Esophagus mucosa (tissue), 1 donor: ENCODE results near the gene ATP2A3. TPM values are rescaled to one million over a fixed set of nuclear protein-coding genes. Genes with fewer than 3 reads are reported as not detected.
"Not testable (repeated sequence)": the region's sequence is repeated elsewhere in the genome, so short reads cannot be mapped to it uniquely, and the experiment has no call there.

Experiments used
- ATAC-seq: fragments of 200-7000 bp; cut with Tn5 transposase; one replicate; pipeline ENCODE4 v1.9.1; 2020
- total RNA-seq: library from RNA; stranded (reverse); gene quantifications from one replicate; pipeline ENCODE4 v1.2.4, GENCODE V29; 2023
- donor health status: DM: yes; HTN: yes; CAD: no.

The ATP2A3 gene
- total RNA-seq, 1 donor from 2014 or later: 4.7 TPM

DNA sequence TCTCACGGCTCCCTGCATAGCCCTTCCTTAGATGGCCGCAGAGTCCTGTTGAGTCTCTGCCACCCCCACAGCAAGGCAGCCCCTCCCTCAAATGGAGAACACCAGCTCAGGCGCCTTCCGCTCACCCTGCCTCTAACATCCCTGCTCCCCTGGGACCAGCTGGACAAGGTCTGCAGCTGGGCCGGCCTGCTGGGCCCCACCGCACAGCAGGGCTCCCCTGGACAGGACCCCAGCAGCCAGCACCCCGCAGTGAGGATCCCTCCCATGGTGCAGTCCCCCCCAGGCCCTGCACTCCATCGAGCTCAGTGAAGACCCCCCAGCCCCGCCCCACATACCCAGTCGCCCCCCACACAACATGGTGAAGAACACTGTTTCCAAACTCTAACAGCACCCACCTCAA lies 10.2 kb downstream of the ATP2A3 start:
- peak; percentile 20 for ATAC-seq

DNA sequence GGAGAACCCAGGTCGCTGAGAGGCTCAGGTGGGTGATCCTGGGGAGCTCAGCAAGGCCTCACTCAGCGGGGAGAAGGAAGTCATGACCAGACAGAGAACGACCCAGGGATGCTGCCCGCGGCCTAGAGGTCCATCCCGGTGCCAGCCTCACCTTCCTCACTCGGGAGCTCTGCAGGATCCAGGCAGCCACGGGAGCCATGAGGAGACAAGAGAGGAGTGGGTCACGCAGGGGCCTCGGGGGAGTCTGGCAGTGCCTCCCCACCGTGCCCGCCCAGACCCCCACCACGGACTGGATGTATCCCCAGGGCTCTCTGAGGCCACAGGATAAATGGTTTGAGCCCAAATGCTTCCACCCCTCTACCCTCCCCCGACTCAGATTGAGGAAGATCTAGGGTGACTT lies 10.7 kb downstream of the ATP2A3 start:
- ATAC-seq: no peak

DNA sequence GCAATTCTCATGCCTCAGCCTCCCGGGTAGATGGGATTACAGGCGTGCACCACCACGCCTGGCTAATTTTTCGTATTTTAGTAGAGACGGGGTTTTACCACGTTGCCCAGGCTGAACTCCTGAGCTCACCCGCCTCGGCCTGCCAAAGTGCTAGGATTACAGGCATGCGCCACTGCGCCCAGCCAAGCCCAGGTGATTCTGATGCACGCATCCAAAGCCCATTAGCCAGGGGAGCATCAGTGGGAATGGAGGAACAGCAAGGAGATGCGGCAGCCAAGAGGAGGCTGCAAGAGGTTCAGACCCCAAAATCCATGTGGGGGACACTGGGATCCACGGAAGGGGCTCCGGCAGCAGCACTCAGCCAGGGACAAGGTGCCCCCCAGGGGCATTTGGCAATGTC lies 12.1 kb downstream of the ATP2A3 start:
- ATAC-seq: no peak

DNA sequence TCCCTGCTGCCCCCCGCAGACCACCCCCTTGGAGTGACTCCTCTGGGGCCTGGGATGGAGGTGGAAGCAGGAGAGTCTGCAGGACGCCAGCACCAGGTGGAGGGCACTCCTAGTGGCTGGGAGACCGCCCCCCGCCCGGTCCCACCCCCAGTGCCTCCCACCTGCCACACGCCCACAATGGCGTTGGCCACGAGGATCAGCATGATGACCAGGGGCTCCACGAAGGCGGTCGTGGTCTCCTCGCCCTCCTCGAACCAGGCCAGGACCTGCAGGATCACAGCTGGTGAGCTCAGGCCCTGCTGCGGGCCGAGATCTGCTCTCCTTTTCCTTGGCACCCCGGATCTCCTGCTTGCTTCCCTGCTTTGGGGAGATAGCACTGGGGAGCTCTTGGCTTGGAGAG lies 12.8 kb downstream of the ATP2A3 start:
- no peak for ATAC-seq

DNA sequence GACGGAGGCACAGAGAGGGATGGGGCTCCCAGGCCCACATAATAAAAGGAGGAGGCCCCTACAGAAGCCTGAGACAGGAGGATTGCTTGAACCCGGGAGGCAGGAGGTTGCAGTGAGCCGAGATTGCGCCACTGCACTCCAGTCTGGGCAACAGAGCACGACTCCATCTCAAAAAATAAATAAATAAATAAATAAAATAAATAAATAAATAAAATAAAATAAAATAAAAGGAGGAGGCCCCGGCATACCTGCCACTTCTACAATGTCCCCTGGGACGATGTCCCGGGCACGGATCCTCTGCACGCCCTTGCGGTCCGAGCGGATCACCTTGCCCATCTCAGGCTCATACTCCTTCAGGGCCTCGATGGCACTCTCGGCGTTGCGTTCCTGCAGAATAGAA lies 13.2 kb downstream of the ATP2A3 start:
- ATAC-seq: no peak

DNA sequence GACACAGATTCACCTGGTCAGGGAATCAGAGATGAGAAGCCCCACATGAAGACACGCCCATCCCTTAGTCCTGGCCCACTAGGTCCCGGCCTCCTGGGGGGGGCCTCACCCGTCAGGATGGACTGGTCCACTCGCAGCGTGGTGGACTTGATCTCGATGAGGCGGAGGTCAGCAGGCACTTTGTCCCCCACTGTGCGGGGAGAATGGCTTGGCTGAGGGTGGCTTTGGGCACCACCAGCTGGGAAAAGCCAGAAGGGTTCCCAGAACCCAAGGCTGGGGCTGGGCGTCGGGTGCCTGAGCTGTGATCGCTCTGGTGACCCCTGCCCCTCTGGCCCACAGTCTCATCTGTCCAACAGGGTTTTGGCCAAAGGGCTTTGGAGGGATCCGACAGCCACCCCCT lies 13.7 kb downstream of the ATP2A3 start:
- no peak for ATAC-seq

DNA sequence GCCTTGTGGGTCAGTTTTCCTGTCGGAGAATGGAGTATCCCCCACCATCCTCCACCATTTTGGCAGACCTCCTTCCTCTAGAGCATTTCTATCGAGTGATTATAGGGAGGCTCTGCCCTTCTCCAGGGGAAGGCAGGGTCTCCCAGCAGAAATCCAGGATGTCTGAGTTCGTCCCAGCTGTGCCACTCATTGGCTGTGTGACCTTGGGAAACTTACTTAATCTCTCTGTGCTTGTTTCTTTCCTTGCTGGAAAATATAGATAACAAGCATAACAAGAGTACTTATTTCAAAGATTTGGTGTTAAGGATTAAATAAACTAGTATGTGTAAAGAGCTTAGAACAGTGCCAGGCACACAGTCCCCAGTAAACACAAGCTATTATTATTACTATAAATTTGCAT lies 14.8 kb downstream of the ATP2A3 start:
- ATAC-seq: no peak

DNA sequence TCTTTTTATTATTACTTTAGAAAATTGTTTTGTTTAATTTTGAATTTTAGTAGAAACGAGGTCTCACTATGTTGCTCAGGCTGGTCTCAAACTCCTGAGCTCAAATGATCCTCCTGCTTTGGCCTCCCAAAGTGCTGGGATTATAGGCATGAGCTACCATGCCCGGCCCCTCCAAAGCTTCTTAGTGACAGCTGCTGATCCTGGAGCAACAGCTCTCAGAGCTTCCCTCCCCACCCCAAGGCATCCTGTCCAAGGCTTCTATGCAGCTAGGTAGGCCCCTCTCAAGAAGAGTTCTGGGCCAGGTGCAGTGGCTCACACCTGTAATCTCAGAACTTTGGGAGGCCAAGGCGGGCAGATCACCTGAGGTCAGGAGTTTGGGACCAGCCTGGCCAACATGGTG lies 15.7 kb downstream of the ATP2A3 start:
- not testable (repeated sequence) for ATAC-seq

DNA sequence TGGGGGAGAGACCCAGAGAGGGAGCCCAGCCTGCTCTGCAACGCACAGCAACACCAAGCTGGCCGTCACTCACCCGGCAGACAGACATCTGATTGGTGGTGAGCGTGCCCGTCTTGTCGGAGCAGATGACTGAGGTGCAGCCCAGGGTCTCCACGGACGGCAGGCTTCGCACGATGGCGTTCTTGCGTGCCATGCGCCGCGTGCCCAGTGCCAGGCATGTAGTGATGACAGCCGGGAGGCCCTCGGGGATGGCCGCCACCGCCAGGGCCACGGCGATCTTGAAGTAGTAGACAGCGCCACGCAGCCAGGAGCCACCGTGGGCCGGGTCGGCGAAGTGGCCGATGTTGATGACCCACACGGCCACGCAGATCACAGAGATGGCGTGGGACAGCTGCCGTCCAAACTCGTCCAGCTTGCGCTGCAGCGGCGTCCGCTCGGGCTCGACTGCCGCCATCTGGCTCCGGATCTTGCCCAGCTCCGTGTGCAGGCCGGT lies 16.9 kb downstream of the ATP2A3 start:
- no peak for ATAC-seq

DNA sequence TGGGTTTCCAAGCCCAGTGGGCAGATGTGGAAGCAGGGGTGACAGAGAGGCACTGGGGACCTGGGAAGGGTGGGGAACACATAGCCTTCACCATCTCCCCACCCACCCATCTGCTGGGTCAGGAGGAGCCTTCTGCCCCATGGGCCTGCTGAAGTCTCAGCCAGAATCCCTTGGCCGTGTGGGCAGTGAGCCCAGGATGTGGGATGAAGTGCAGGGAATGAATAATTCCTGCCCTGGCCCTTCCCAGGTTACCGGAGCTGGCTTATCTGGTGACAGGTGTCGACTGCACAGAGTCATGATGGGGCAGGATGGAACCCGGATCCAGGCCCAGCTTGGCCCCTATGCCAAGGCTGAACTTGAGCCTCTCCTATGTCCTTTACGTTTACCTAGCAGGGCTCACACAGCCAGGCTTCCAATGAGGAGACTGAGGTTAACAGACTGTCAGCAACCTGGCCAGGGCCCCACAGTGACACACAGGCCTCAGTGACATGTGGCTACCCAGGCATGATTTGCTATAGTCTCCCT lies 17.5 kb downstream of the ATP2A3 start:
- no peak for ATAC-seq

DNA sequence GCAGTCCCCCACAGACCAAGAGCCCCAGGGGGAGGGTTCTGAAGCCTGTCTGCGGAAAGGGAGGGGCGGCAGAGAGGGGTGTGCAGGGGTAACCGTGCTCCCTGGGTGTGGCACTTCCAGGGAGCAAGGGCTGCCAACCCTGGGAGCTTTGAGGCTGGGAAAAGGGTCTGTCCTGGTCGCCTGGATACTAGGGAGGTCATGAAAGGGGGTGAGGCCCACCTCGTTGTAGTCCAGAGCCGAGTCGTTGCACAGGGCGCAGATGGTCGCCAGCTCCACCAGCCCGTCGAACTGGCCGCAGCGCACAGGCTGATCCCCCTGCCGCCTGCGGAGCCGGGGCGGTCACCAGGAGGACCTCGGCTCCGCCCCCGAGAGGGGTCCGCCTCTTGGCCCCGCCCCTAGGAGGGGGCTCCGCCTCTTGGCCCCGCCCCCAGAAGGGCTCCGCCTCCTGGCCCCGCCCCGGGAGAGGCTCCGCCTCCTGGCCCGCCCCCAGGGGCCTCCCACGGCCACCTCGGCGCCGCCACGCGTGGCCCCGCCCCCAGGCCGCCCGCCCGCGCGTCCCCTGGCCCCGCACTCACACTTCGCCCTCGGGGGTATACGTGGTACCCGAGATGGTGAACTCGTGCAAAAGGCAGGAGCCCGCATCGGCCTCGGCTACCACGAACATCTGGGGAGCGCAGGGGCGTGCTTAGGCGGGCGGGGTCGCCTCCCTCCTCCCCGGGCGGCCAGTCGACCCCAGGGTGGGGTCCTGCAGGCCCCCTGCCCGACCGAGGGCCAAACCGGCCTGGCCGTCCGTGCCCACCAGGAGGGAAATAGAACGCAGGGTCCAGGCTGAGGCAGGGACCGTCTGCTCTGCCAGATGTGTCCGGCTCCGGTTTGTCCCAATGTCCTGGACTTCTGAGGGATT lies 19.5 kb downstream of the ATP2A3 start:
- ATAC-seq: peak; percentile 64

DNA sequence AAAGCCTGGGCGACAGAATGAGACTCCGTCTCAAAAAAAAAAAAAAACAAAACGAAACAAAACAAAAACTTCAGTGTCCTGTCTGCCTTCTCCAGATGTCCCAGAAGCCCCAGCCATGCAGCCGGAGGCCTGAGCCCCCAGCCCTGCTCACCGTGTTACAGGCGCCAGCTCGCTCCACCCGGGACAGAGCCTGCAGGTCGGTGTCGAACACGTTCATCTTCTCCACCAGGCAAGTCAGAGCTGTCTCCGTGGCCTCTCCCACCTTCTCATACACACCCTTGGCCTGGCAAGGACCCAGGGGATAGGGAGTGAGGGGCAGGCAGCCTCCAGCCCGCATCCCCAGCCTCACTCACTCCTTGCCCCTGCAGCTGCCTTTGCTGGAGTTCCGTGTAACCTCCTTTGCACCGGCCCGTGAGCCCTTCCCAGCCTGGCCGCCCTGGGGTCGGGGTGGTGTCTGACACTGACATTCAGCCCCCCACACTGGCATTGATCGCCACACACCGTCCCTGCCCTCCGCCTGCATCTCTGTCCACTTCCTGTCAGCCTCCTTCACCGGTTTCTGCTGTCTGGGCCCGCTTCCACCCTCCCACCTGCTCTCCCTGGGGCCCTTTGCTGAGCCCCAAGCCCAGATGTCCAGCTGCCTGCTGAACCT lies 20.9 kb downstream of the ATP2A3 start:
- no peak for ATAC-seq

DNA sequence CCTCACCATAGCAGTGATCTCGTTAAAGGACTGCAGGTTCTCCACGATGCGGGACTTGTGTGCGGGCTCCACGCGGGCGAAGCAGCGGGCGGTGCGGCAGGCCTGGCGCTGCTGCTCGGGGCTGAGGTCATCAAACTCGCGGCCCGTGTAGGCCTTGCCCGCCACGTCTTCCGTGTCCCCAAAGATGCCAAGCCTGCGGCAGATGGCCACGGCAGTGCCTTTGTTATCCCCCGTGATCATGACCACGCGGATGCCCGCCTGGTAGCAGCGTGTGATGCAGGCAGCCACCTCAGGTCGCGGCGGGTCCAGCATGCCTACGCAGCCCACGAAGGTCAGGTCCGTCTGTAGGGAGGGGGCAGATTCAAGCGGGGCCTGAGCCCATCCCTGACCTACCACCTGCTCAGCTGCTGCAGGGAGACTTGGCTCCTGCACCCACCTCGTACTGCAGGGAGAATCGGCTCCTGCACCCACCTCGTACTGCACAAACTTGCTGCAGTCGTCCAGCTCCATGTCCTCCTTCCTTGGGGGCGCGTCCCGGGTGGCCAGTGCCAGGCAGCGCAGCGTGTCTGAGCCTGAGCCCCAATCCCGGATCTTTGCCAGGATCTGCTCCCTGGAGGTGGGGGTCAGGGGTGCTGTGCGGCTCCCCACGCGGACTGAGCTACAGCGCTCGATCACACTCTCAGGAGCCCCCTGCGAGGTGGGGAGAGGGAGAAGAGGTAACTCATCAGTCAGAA lies 23.1 kb downstream of the ATP2A3 start:
- no peak for ATAC-seq

DNA sequence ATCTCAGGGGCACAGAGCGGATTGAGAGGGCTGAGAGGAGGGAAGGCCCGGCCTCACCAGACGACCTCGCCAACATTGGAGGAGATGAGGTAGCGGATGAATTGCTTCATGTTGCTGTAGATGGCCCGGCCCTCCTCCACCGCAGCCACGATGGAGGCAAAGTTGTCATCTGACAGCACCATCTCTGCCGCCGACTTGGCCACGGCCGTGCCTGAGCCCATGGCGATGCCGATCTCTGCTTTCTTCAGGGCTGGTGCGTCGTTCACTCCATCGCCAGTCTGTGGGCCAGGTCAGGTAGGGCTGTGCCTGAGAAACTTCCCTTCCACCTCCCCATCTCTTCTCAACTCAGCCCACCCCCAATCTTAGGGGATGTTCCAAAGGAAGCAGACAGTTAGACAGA lies 26.9 kb downstream of the ATP2A3 start:
- no peak for ATAC-seq

DNA sequence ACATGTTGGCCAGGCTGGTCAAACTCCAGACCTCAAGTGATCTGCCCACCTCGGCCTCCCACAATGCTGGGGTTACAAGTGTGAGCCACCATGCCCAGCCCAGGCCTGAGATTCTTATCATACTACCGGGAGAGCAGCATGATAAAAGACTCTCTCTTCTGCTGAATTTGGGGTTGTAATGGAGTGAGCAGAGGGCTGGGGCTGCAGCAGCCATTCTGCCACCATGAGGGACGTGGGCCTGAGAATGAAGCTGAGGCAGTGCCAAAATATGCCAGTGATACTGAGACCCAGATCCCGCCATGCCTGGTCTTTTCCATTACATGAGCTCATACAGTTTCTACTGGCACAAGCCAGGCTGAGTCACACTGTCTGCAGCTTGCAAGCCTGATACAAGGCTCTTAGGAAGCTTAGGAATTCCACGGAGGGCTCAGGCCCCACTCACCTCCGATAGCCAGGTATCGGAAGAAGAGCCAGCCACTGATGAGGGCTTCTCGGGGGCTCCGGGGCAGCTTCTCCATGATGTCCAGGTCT lies 28.3 kb downstream of the ATP2A3 start:
- ATAC-seq: peak; percentile 58

DNA sequence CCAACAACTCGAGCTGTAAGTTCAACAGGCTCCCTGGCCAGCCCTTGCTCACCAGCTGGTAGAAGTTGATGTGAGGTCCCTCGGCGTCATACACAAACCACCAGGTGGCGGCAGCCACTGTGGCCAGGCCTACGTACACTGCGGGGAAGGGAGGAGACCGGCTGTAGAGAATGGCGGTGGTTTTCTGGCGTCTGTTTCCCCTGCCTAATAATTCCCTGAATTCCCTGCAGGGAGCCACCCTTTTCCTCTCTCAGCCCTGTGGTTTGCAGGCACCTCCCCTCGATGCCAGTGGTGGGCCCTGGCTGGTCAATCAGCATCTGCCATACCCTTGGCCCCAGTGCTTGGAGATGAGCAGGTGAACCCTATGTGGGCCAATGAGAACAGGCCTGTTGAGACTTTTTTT lies 29.1 kb downstream of the ATP2A3 start:
- ATAC-seq: peak; percentile 92

DNA sequence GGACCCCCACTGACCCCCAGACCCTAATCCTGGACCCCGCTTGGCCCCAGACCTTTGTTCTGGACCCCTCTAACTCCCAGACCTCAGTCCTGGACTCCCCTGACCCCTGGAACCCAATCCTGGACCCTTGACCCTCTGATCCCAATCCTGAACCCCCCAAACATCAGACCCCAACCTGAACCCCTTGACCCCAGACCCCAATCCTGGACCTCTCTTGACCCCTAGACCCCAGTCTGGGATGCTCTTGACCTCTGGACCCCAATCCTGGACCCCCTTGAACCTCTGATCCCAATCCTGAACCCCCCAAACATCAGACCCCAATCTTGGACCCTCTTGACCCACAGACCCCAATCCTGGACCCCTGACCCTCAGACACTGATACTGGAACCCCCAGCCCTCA lies 34.5 kb downstream of the ATP2A3 start:
- no peak for ATAC-seq

DNA sequence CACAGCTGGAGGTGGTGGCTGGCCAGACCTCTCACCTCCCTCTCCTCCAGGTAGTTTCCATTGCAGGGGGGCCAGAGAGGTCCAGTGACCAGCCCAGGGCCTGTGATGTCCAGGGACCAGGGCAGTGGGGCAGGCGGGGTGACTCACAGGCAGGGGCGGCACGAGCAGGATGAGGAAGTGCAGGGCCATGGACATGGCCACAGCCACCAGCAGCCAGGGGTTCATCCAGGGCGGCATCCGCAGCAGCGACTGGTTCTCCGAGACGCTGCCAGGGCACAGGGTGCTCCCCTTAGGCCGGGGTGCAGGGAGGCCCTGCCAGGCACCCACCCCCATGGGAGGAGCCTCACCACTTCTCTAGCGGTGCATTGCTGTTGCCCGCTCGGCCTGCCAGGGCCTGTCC lies 35.1 kb downstream of the ATP2A3 start:
- ATAC-seq: no peak

DNA sequence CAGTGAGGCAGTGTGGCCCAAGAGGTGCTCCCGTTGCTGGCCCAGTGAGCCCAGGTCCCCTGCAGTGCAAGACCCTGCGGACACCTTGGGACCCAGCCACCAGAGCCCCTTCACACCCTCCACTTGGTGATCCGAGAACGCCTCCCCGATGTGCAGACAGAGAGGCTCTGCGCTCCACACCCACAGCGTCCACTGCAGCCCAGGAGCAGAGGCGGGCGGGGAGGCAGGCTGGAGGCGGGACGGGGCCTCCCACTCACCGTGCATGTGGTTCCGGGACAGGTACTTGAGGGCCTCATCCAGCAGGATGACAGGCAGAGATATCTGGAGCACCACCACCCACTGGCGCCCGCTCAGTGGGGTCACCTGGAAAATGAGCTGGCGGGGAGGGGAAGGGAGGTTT lies 35.8 kb downstream of the ATP2A3 start:
- no peak for ATAC-seq

DNA sequence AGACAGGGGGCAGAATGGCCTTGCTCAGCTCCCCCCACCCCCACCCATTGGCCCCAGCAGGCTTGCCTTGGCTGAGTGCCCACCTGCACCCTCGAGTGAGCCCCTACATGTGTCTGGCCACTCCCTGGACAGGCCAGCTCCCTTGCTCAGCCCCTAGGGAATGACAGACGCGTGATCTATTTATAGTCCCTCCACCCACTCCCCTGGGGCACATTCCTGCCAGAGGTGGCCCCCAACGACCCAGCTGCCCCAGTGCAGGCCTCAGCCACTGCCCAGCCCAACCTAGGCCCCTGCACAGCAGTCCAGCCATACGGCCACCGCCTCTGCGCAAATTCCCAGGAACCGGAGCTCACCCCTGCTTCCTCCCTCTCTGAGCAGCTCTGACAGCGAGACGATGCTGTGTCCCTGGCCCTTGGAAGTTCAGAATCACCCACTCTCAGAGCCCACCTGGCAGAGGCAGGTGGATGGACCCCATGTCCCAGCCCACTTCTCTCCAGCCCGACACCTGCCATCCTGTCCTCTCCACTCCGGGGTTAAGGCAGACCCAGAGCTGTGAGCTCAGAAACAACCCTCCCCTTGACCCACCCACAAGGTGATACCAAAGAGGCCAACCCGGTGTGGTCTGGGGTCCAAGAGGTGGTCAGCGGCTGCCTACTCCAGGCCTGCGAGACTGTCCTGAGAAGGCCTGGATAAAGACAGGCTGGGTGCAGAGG lies 36.5 kb downstream of the ATP2A3 start:
- no peak for ATAC-seq

DNA sequence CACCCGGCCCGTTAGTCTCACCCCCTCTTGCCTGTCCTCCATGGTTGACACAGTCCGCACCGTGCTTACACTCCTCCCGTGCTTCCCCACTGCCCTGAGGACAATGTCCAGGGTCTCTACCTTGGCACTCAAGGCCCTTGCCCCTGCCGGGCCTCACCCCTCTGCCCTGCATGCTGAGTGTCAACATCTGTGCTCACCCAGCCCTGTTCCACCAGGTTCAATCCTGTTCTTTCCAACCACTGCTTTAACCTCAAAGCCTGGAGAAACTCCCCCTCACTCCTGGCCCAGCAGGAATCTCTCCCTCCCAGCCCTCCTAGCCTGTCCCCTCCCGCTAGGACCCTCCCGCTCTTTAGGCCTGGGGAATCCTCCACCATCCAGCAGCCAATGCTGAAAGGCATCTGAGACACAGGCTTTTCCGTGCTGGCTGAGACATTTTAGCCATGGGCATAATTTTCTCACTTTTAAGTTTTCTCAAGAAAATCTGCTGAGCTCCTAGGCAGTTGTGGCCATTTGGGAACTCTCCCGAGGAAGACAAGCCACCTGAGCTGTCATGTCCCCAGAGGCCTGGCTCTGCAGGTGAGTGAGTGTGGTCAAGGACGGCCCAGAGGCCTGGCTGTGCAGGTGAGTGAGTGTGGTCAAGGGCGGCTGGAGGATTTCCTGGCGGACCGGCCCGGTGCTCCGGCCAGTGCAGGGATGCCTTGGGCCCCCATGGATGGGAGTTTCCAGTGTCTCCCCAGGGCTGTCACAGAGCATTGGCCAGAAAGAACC lies 37.2 kb downstream of the ATP2A3 start:
- ATAC-seq: no peak
